ENCODE data around the gene MPHOSPH9. TPM values are rescaled to one million over a fixed set of nuclear protein-coding genes. Genes with fewer than 3 reads are reported as not detected.
A peak's percentile ranks its signal among the peaks of the same experiment; 100 is the strongest.

Gene MPHOSPH9
- total and polyA plus RNA-seq, 8 donors = 4.9 to 288 (median 45.3) TPM

DNA sequence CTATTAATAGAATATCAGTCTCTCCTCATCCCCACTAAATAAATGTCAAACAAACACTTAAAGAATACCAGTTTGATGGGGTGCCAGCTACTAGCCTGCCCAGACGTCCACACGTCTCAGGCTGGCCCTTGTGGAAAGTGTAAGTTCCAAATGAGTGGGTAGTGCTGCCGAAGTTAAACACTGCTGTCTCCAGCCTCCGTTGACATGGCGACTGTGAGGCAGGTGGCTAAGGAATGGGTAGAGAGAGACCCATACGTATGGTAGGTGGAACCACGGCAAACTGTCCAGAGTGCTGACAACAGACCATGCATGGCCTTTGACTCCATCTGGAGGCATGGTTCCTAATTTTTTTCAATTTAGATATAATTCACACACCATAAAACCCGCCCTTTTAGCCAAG lies 119.9 kb downstream of the MPHOSPH9 start:
- H3K27ac ChIP-seq = peak overlapping the region in 1 of 5 donors; percentile 86
- WGBS, 5 donors = 54 to 74% (median 59%) methylated on average over 8 of the region's 8 CpGs

DNA sequence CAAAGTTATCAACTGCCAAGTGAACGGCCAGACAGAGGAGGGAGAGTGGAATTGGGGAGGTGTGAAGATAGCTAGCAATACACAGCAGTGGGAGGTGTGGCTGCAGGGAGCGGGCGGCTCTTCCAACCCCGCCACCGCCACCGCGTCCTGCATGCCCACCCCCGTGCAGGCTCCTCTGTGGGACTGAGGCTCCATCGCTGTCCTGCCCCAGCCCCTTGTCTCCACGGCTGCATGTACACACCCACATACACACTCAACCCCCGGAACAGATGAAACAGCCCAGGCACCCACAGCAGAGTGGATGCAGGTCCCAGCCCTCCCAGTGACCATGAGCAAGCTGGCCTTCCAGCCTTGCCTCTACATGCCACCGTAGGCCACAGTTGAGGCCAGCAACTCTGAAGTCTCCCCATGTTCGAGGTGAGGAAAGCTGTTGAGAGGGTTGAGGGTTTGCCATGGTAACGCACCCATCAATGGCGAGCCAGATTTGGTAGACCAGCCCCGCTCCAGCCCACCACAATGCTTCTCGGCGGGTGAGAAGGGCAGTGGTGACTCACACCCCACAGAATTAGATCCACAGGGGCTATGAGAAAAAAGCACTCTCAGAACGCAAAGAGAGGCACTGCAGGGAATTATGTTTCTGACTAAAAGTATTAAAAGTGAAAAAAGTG lies 121.3 kb downstream of the MPHOSPH9 start:
- H3K27me3 ChIP-seq = no peaks in the 10 kb centered on the region
- no peak overlapping the region for H3K4me3 ChIP-seq
- DNase-seq = no peak
- 79 to 92% (median 86%) methylated on average over 15 to 19 of the region's 19 CpGs for WGBS, 5 donors
- no peaks in the 10 kb centered on the region for H3K9me3 ChIP-seq
- intact Hi-C loops (cut with DNase I; ENCODE audit: low total_unique reads) = no loop called here
- peak overlapping the region in 3 of 5 donors; percentile 31 to 86 (median 35) for H3K27ac ChIP-seq
- no peak for TF ChIP-seq POLR2AphosphoS5 (IDR thresholded peaks at IDR 0.05)
- TF ChIP-seq EP300 (IDR thresholded peaks at IDR 0.05) = no peak
- TF ChIP-seq, protein P1, sequence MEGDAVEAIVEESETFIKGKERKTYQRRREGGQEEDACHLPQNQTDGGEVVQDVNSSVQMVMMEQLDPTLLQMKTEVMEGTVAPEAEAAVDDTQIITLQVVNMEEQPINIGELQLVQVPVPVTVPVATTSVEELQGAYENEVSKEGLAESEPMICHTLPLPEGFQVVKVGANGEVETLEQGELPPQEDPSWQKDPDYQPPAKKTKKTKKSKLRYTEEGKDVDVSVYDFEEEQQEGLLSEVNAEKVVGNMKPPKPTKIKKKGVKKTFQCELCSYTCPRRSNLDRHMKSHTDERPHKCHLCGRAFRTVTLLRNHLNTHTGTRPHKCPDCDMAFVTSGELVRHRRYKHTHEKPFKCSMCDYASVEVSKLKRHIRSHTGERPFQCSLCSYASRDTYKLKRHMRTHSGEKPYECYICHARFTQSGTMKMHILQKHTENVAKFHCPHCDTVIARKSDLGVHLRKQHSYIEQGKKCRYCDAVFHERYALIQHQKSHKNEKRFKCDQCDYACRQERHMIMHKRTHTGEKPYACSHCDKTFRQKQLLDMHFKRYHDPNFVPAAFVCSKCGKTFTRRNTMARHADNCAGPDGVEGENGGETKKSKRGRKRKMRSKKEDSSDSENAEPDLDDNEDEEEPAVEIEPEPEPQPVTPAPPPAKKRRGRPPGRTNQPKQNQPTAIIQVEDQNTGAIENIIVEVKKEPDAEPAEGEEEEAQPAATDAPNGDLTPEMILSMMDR (IDR thresholded peaks at IDR 0.05) = no peak
- no peak for TF ChIP-seq POLR2A (IDR thresholded peaks at IDR 0.05)
- peaks cover 0 to 18% (median 0%) of the 10 kb centered on the region in 4 donors for H3K36me3 ChIP-seq
- H3K4me1 ChIP-seq = peaks cover 37 to 79% (median 59%) of the 10 kb centered on the region in 4 donors

More for the DNA sequence above, 119.9 kb downstream of the MPHOSPH9 start:
- intact Hi-C loops (cut with DNase I; ENCODE audit: low total_unique reads) = no loop called here
- DNase-seq = no peak
- no peak overlapping the region for H3K4me3 ChIP-seq
- H3K36me3 ChIP-seq = peaks cover 0 to 18% (median 0%) of the 10 kb centered on the region in 4 donors
- no peaks in the 10 kb centered on the region for H3K9me3 ChIP-seq
- H3K27me3 ChIP-seq = no peaks in the 10 kb centered on the region
- TF ChIP-seq POLR2A (IDR thresholded peaks at IDR 0.05) = no peak
- TF ChIP-seq, protein P1 (IDR thresholded peaks at IDR 0.05) = no peak
- no peak for TF ChIP-seq POLR2AphosphoS5 (IDR thresholded peaks at IDR 0.05)
- no peak for TF ChIP-seq EP300 (IDR thresholded peaks at IDR 0.05)
- peaks cover 37 to 76% (median 56%) of the 10 kb centered on the region in 4 donors for H3K4me1 ChIP-seq

DNA sequence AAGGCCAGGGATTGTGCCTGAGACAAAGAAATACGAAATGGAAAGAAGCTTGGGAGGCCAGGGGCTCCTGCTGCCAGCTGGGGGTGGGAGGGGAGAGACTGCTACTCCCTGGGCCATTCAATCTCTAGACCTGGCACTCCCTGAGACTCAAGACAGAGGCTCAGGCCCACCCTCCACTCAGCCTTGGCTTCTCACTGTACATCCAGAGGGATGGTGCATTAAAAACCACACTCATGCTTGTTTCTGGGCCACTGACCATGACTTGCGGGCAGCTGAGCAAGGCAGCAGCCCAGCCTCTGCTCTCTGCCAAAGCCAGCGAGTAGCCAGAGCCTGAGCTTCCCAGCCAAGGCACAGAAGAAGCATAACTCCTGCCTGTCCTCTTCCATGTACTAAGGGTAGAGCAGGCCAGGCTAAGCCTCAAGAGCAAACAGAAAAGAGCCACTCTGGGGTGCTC lies 123.6 kb downstream of the MPHOSPH9 start:
- intact Hi-C loops (cut with DNase I; ENCODE audit: low total_unique reads) = no loop called here

DNA sequence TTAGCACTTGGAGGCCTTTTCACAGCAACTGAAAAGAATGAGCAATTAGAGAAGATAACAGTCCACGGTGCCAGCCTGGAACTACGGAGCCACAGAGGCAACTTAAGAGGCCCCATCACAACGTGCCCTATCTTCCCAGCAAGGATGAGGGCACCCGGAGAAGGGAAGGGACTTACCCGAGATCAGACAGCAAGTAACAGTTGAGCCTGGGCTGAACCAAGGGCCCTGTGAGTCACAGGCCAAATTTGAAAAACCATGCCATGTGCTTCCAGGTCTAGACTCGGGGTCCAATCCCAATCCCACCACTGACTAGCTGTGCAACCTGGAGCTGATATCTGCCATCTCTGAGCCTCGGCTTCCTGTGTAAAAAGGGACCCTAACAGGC lies 124.3 kb downstream of the MPHOSPH9 start:
- H3K27me3 ChIP-seq = no peaks in the 10 kb centered on the region
- intact Hi-C loops (cut with DNase I; ENCODE audit: low total_unique reads) = no loop called here
- H3K36me3 ChIP-seq = peaks cover 0 to 18% (median 5%) of the 10 kb centered on the region in 4 donors
- DNase-seq = no peak
- H3K4me1 ChIP-seq = peaks cover 15 to 57% (median 38%) of the 10 kb centered on the region in 4 donors
- no peak overlapping the region for H3K4me3 ChIP-seq
- H3K27ac ChIP-seq = peak overlapping the region in 3 of 5 donors; percentile 47 to 57 (median 56)
- TF ChIP-seq EP300 (IDR thresholded peaks at IDR 0.05) (no peak), POLR2A (IDR thresholded peaks at IDR 0.05) (no peak), POLR2AphosphoS5 (IDR thresholded peaks at IDR 0.05) (no peak)
- TF ChIP-seq, protein P1 (IDR thresholded peaks at IDR 0.05) = no peak
- H3K9me3 ChIP-seq = no peaks in the 10 kb centered on the region
- 80 to 91% (median 88%) methylated on average over 7 of the region's 7 CpGs for WGBS, 5 donors

More for the DNA sequence above, 123.6 kb downstream of the MPHOSPH9 start:
- Histone ChIP-seq H3K27ac (peak overlapping the region in 3 of 5 donors; percentile 47 to 57 (median 56)), H3K4me3 (no peak overlapping the region), H3K4me1 (peaks cover 19 to 64% (median 42%) of the 10 kb centered on the region in 4 donors), H3K9me3 (no peaks in the 10 kb centered on the region), H3K36me3 (peaks cover 0 to 18% (median 5%) of the 10 kb centered on the region in 4 donors), H3K27me3 (no peaks in the 10 kb centered on the region)
- WGBS, 5 donors = 67 to 93% (median 76%) methylated on average over 3 of the region's 3 CpGs
- no peak for TF ChIP-seq POLR2A (IDR thresholded peaks at IDR 0.05)
- TF ChIP-seq, protein P1 (IDR thresholded peaks at IDR 0.05) = no peak
- TF ChIP-seq POLR2AphosphoS5 (IDR thresholded peaks at IDR 0.05) = no peak
- no peak for TF ChIP-seq EP300 (IDR thresholded peaks at IDR 0.05)
- no peak for DNase-seq

Data from stomach (tissue), 9 donors.